Measurements from ENCODE around the gene TTLL13. TPM values are rescaled to one million over a fixed set of nuclear protein-coding genes. Genes with fewer than 3 reads are reported as not detected.

Gene TTLL13
- total and polyA plus RNA-seq, 2 of the 4 experiments (the other 2 are of a cell fraction): 0.10 TPM; not detected in 1

DNA sequence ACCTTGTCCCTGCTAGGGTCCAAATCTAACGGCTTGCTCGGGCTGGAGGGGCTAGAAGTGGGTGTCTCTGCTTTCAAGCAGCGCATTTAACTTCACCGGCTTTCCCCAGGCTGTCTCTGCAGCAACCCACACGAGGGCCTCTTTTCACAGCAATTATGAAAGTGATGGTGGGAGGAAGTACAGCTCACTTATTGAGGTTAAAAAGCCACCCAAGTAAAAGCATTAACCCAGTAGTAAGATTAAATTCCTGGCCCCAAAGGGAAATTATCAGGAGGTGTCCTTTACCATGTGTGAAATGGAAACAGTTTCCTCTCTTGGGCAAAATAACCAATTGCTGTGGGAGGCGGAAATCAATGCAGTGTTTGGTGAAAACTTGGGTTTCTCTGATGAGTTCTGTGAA, 57.2 kb downstream of the TTLL13 start:
- Histone ChIP-seq H3K9me3 (ENCODE audit: control insufficient read depth, insufficient read depth, low read length) (no peaks in the 10 kb centered on the region), H3K4me2 (ENCODE audit: low read depth, low read length) (no peak overlapping the region), H3K14ac (replicated peaks; ENCODE audit: low read depth, low read length) (no peak overlapping the region), H4K20me1 (ENCODE audit: insufficient read depth, low read length) (no peaks in the 10 kb centered on the region), H3K9ac (ENCODE audit: low read depth, low read length) (no peak overlapping the region), H3K56ac (ENCODE audit: extremely low read depth, insufficient read depth, low read length) (no peak overlapping the region), H3K4me1 (ENCODE audit: control insufficient read depth, insufficient read depth, low read length) (no peaks in the 10 kb centered on the region), H3K36me3 (ENCODE audit: control insufficient read depth, insufficient read depth, low read length) (no peaks in the 10 kb centered on the region), H2BK20ac (ENCODE audit: low read depth, low read length) (no peak overlapping the region), H2AK9ac (replicated peaks; ENCODE audit: low read depth, low read length, poor library complexity) (no peak overlapping the region), H4K8ac (ENCODE audit: low read depth in 2 of 2, low read length in 2 of 2) (no peak overlapping the region), H3K23ac (ENCODE audit: low read depth, low read length) (no peak overlapping the region), H3K4me3 (ENCODE audit: insufficient read depth, low read depth, low read length) (no peak overlapping the region), H2BK15ac (ENCODE audit: low read depth, low read length) (no peak overlapping the region), H2AK5ac (ENCODE audit: low read depth, low read length) (no peak overlapping the region), H3K4ac (ENCODE audit: low read depth, low read length) (no peak overlapping the region), H2BK5ac (ENCODE audit: low read depth, low read length, poor library complexity, severe bottlenecking) (no peak overlapping the region), H2AFZ (replicated peaks; ENCODE audit: low read length, poor library complexity) (no peak overlapping the region), H3K18ac (ENCODE audit: low read depth, low read length) (no peak overlapping the region), H3K27me3 (ENCODE audit: control insufficient read depth, insufficient read depth, low read length) (no peaks in the 10 kb centered on the region), H3K79me1 (ENCODE audit: low read depth in 1 of 2, low read length in 2 of 2) (no peaks in the 10 kb centered on the region), H3K27ac (ENCODE audit: insufficient read depth, low read length) (no peak overlapping the region), H4K5ac (ENCODE audit: low read depth, low read length) (no peak overlapping the region), H4K91ac (ENCODE audit: insufficient read depth, low read depth, low read length) (no peak overlapping the region), H2BK120ac (ENCODE audit: low read depth, low read length) (no peak overlapping the region), H3K9me1 (ENCODE audit: insufficient read depth, low read length) (no peaks in the 10 kb centered on the region)
- TF ChIP-seq MXI1 (IDR thresholded peaks at IDR 0.05; ENCODE audit: borderline replicate concordance, low read depth, low read length) (no peak), CHD1 (IDR thresholded peaks at IDR 0.05; ENCODE audit: low read depth, low read length) (no peak), POLR2A (IDR thresholded peaks at IDR 0.05; ENCODE audit: low read depth, low read length) (no peak), FOS (IDR thresholded peaks at IDR 0.05; ENCODE audit: low read depth, low read length) (no peak), CEBPB (IDR thresholded peaks at IDR 0.05; ENCODE audit: low read depth, low read length) (no peak), RFX5 (IDR thresholded peaks at IDR 0.05; ENCODE audit: low read depth, low read length) (no peak), MAFK (IDR thresholded peaks at IDR 0.05; ENCODE audit: low read depth, low read length) (no peak), RCOR1 (IDR thresholded peaks at IDR 0.05; ENCODE audit: insufficient replicate concordance, low read length) (no peak), MAZ (IDR thresholded peaks at IDR 0.05; ENCODE audit: borderline replicate concordance, low read depth, low read length) (no peak), BHLHE40 (IDR thresholded peaks at IDR 0.05; ENCODE audit: low read depth, low read length) (no peak), NFE2L2 (IDR thresholded peaks at IDR 0.05; ENCODE audit: low read depth, low read length) (no peak)
- TF ChIP-seq, protein P1, sequence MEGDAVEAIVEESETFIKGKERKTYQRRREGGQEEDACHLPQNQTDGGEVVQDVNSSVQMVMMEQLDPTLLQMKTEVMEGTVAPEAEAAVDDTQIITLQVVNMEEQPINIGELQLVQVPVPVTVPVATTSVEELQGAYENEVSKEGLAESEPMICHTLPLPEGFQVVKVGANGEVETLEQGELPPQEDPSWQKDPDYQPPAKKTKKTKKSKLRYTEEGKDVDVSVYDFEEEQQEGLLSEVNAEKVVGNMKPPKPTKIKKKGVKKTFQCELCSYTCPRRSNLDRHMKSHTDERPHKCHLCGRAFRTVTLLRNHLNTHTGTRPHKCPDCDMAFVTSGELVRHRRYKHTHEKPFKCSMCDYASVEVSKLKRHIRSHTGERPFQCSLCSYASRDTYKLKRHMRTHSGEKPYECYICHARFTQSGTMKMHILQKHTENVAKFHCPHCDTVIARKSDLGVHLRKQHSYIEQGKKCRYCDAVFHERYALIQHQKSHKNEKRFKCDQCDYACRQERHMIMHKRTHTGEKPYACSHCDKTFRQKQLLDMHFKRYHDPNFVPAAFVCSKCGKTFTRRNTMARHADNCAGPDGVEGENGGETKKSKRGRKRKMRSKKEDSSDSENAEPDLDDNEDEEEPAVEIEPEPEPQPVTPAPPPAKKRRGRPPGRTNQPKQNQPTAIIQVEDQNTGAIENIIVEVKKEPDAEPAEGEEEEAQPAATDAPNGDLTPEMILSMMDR (conservative IDR thresholded peaks at IDR 0.05; ENCODE audit: low read depth, low read length): no peak
- TF ChIP-seq, protein P2, sequence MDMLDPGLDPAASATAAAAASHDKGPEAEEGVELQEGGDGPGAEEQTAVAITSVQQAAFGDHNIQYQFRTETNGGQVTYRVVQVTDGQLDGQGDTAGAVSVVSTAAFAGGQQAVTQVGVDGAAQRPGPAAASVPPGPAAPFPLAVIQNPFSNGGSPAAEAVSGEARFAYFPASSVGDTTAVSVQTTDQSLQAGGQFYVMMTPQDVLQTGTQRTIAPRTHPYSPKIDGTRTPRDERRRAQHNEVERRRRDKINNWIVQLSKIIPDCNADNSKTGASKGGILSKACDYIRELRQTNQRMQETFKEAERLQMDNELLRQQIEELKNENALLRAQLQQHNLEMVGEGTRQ (IDR thresholded peaks at IDR 0.05; ENCODE audit: low read depth, low read length): no peak
- TF ChIP-seq, protein P3, sequence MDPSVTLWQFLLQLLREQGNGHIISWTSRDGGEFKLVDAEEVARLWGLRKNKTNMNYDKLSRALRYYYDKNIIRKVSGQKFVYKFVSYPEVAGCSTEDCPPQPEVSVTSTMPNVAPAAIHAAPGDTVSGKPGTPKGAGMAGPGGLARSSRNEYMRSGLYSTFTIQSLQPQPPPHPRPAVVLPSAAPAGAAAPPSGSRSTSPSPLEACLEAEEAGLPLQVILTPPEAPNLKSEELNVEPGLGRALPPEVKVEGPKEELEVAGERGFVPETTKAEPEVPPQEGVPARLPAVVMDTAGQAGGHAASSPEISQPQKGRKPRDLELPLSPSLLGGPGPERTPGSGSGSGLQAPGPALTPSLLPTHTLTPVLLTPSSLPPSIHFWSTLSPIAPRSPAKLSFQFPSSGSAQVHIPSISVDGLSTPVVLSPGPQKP (IDR thresholded peaks at IDR 0.05; ENCODE audit: borderline replicate concordance, low read depth, low read length): no peak
- ChIA-PET POLR2A (ENCODE audit: unreplicated experiment) (no interaction called here), CTCF (interaction anchor here (2.2 kb wide), 1 partner anchor 13 kb away, joined by 6 read pairs; no protein-coding TSS in a partner anchor)
- no CpG with 5 or more reads among the region's 6 CpGs for WGBS, 2 experiments (ENCODE audit: extremely low coverage in 2 of 2, insufficient read length in 1 of 2)
- BruUV-seq (replicated peaks): no TSS peak
- no peak for DNase-seq
- no peak for ATAC-seq (ENCODE audit: low read depth)
- in situ Hi-C loops (cut with MboI; ENCODE audit: low sequenced_read_pairs): loop anchor here (25.0 kb wide), 1 partner anchor 581 kb away; the partner anchor contains the start of gene FES
- dilution Hi-C loops (cut with HindIII; ENCODE audit: low sequenced_read_pairs, unreplicated experiment): no loop called here
- intact Hi-C loops (cut with micrococcal nuclease): no loop called here

Data from IMR-90 (cell line).